Colonic mucosa (tissue), 4 donors: ENCODE data around the gene ALKBH4. TPM values are rescaled to one million over a fixed set of nuclear protein-coding genes. Genes with fewer than 3 reads are reported as not detected.
"Not testable (repeated sequence)": the region's sequence is repeated elsewhere in the genome, so short reads cannot be mapped to it uniquely, and the experiment has no call there.

ENCODE experiments used
- DNase-seq: peaks from one replicate; pipeline ENCODE4 v3.0.0-alpha.2; 2020
- H3K27ac ChIP-seq: fragments of 200-600 bp; one replicate; pipeline ENCODE4 v1.8.0; 2021
- H3K27me3 ChIP-seq: fragments of 200-600 bp; one replicate; pipeline ENCODE4 v1.8.0; 2021
- H3K36me3 ChIP-seq: fragments of 200-600 bp; one replicate; pipeline ENCODE4 v1.8.0; 2021
- H3K4me1 ChIP-seq: fragments of 200-600 bp; one replicate; pipeline ENCODE4 v1.8.0; 2021; ENCODE audit warnings: mild to moderate bottlenecking
- H3K4me3 ChIP-seq: fragments of 200-600 bp; one replicate; pipeline ENCODE4 v1.8.0; 2021
- H3K9ac ChIP-seq, 2 donors: one replicate each; pipeline ENCODE4 v1.7.0; 2013; ENCODE audit warnings: control low read depth in 2 of 2, low read depth in 2 of 2, low read length in 2 of 2
- H3K9me3 ChIP-seq: fragments of 200-600 bp; one replicate; pipeline ENCODE4 v1.8.0; 2021
- CTCF ChIP-seq: fragments of 200-600 bp; IDR thresholded peaks from one replicate; pipeline ENCODE4 v1.8.0; 2022; ENCODE audit warnings: antibody characterized with exemption, mild to moderate bottlenecking
- intact Hi-C: fragments of 100-400 bp; cut with DNase I; formaldehyde crosslinking; loops from one replicate; pipeline ENCODE4 v1.14.1; 2022
- total RNA-seq, 2 donors: library from RNA; stranded (reverse); fragmentation: NEBNext Ultra II Directional in 1 of 2; extraction: Animal tissue kit (Norgen Biotek cat#: 25700) in 1 of 2; gene quantifications; one replicate each; pipeline ENCODE4 v1.2.1, GENCODE V29; 2021
- donor health status: healthy.
- donor health status: DM: no; HTN: no; CAD: no.
- donor health status: DM: no; HTN: no; CAD: no.

The ALKBH4 gene
- 10 to 100 TPM in 1 of 2 donors, 1 to 10 TPM in 1; 9.7 to 14.1 TPM for total RNA-seq

- no peak for TF ChIP-seq CTCF
- Histone ChIP-seq H3K4me1 (peaks cover 11% of the 10 kb centered on the region), H3K27me3 (no peaks in the 10 kb centered on the region), H3K27ac (no peak within 1 kb of the TSS), H3K9ac (peak within 1 kb of the TSS; percentile 86 to 97), H3K9me3 (no peaks in the 10 kb centered on the region), H3K36me3 (peaks cover 4% of the 10 kb centered on the region), H3K4me3 (peak within 1 kb of the TSS; percentile 100)
- intact Hi-C loops: loop anchor here (10.0 kb wide), 1 partner anchor 60 kb away; no protein-coding TSS in a partner anchor
- DNase-seq: peak; percentile 94
These were observed at the start of gene ALKBH4, which contains the start of gene LRWD1 for GRCh38 chr7:102464577-102465280. ALKBH4 (minus strand) TSS chr7:102464863; CDS start chr7:102464836, 27 bp downstream. LRWD1 (plus strand) TSS chr7:102464984; CDS start chr7:102465081, 97 bp downstream.

GRCh38 chr7:102512642-102513221 lies 48.1 kb upstream of the ALKBH4 start:
- DNase-seq: peak; percentile 20

GRCh38 chr7:102511860-102512522 lies 47.3 kb upstream of the ALKBH4 start:
- H3K27me3 ChIP-seq, H3K36me3 ChIP-seq, H3K4me3 ChIP-seq, H3K9me3 ChIP-seq, H3K27ac ChIP-seq, H3K4me1 ChIP-seq, intact Hi-C loops, H3K9ac ChIP-seq, DNase-seq: not testable (repeated sequence)

More at GRCh38 chr7:102512642-102513221, 48.1 kb upstream of the ALKBH4 start:
- H3K4me1 ChIP-seq, H3K36me3 ChIP-seq, H3K4me3 ChIP-seq, intact Hi-C loops, H3K9me3 ChIP-seq, H3K9ac ChIP-seq, H3K27me3 ChIP-seq: not testable (repeated sequence)
- peak overlapping the region; percentile 55 for H3K27ac ChIP-seq

GRCh38 chr7:102510575-102510974 lies 45.9 kb upstream of the ALKBH4 start:
- H3K27me3 ChIP-seq, H3K4me1 ChIP-seq, H3K9ac ChIP-seq, DNase-seq, H3K9me3 ChIP-seq, H3K4me3 ChIP-seq, H3K27ac ChIP-seq, H3K36me3 ChIP-seq, intact Hi-C loops: not testable (repeated sequence)

GRCh38 chr7:102507410-102508088 lies 42.9 kb upstream of the ALKBH4 start:
- H3K9me3 ChIP-seq, H3K9ac ChIP-seq, H3K36me3 ChIP-seq, DNase-seq, H3K27me3 ChIP-seq, H3K4me3 ChIP-seq, H3K4me1 ChIP-seq, intact Hi-C loops, H3K27ac ChIP-seq: not testable (repeated sequence)

GRCh38 chr7:102505298-102506185 lies 40.9 kb upstream of the ALKBH4 start:
- H3K9ac ChIP-seq, intact Hi-C loops, H3K9me3 ChIP-seq, H3K36me3 ChIP-seq, H3K27me3 ChIP-seq, H3K4me3 ChIP-seq, DNase-seq, H3K27ac ChIP-seq, H3K4me1 ChIP-seq: not testable (repeated sequence)

- H3K36me3 ChIP-seq, intact Hi-C loops, H3K27me3 ChIP-seq, H3K9me3 ChIP-seq, H3K4me1 ChIP-seq, H3K27ac ChIP-seq, DNase-seq, H3K9ac ChIP-seq, H3K4me3 ChIP-seq: not testable (repeated sequence)
These were observed 38.5 kb upstream of the ALKBH4 start for GRCh38 chr7:102503141-102503540.

GRCh38 chr7:102498321-102498720 lies 33.7 kb upstream of the ALKBH4 start:
- H3K4me1 ChIP-seq, H3K9me3 ChIP-seq, H3K9ac ChIP-seq, H3K4me3 ChIP-seq, H3K27ac ChIP-seq, H3K27me3 ChIP-seq, DNase-seq, intact Hi-C loops, H3K36me3 ChIP-seq: not testable (repeated sequence)

- H3K36me3 ChIP-seq, H3K4me1 ChIP-seq, H3K9ac ChIP-seq, H3K27me3 ChIP-seq, intact Hi-C loops, H3K9me3 ChIP-seq, H3K4me3 ChIP-seq, DNase-seq, H3K27ac ChIP-seq: not testable (repeated sequence)
These were observed 32.6 kb upstream of the ALKBH4 start for GRCh38 chr7:102497308-102497707.

GRCh38 chr7:102496861-102497260 lies 32.2 kb upstream of the ALKBH4 start:
- DNase-seq, H3K4me3 ChIP-seq, H3K27ac ChIP-seq, H3K4me1 ChIP-seq, intact Hi-C loops, H3K9me3 ChIP-seq, H3K27me3 ChIP-seq, H3K36me3 ChIP-seq, H3K9ac ChIP-seq: not testable (repeated sequence)

- H3K27ac ChIP-seq, intact Hi-C loops, H3K4me1 ChIP-seq, H3K4me3 ChIP-seq, H3K9me3 ChIP-seq, H3K36me3 ChIP-seq, DNase-seq, H3K9ac ChIP-seq, H3K27me3 ChIP-seq: not testable (repeated sequence)
These were observed 29.9 kb upstream of the ALKBH4 start for GRCh38 chr7:102494473-102495149.
